T-helper 9 cell (primary cell): ENCODE results near the gene OR2K2.
"Not testable (repeated sequence)": the region's sequence is repeated elsewhere in the genome, so short reads cannot be mapped to it uniquely, and the experiment has no call there.

Experiments used
- DNase-seq: peaks from one replicate; pipeline ENCODE4 v3.0.0-alpha.2; 2020
- total RNA-seq, 2 donors: gene quantifications; one replicate each; lab custom pipeline; 2026; lab: John Stamatoyannopoulos, UW

Gene OR2K2, protein sequence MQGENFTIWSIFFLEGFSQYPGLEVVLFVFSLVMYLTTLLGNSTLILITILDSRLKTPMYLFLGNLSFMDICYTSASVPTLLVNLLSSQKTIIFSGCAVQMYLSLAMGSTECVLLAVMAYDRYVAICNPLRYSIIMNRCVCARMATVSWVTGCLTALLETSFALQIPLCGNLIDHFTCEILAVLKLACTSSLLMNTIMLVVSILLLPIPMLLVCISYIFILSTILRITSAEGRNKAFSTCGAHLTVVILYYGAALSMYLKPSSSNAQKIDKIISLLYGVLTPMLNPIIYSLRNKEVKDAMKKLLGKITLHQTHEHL
- 0 reads per million in 2 donors for total RNA-seq

GRCh38 chr9:111330124-111330523 lies at the start of gene OR2K2:
OR2K2 (minus strand) TSS chr9:111330224; CDS start chr9:111328433, 1,791 bp downstream.
- DNase-seq = no peak

DNA sequence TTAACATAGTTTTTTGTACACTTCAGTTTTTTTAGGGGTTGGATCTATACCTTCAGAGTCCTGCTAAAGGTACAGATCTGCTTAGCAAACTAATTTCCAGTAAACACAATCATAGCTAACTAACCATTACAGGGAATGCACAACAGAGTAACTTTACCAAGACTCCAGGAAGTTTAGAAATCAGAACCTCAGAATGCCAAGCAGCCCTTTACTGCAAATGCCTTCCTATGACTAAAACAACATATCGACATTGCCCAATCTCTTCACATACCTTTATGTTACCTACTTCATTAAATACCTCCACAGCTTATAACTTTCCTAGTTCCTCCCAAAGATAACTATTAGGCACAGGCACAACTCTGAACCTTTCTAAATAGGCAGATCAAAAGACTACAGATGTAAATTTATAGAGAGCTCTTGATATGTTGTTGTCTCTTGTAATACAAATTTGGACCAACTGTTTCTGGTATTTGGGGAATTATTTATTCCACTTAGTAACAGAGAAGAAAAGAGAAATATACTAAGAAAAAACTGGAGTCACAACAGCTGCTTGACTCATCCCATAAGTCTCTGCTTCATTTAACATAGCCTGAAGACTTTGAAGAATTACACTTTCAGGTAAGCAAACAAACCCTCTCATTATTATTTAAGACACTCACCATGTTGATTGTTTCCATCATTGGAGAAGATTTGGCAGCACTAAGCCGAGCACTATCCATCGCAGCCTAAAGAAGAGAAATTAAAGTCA lies 46.0 kb upstream of the OR2K2 start:
- no peak for DNase-seq

GRCh38 chr9:111375062-111375461 lies 45.0 kb upstream of the OR2K2 start:
- DNase-seq = no peak

DNA sequence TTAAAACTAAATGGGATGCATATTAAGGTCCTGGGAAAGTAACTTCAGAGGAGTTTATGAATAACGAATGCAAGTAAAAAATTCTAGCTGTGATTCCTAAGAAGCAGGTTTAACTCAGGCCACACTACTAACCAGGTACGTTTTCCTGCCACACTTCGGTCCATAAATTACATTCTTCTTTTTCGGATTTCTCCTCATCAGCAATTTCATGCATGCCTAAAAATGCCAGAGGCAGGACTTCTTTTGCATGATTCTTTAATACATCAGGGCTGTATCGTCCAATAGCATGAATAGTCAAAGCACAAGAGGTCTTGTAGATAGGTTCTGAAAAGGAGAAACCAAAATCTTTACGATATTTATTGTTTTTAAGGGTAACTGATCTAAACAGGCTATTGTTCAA lies 42.3 kb upstream of the OR2K2 start:
- no peak for DNase-seq

- no peak for DNase-seq
These were observed 37.0 kb upstream of the OR2K2 start for GRCh38 chr9:111366978-111367377.

DNA sequence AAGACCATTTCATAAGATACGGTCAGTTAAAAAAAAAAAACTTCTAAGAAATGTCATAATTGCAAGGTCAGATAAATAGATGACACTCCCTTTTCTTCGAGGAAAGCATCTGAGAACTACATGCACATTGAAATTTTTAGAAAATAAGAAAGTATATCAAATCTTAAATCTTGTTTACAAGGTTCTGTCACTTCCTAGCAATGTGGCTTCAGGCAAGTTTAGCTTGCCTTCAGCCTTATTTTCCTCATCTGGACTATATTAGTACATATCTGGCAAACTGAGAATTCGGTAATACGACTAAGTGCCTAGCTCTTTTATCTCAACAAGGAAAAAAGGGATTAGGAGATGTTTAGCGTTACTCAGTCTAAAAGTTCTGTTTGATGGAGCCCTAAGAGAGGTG lies 32.5 kb upstream of the OR2K2 start:
- no peak for DNase-seq

DNA sequence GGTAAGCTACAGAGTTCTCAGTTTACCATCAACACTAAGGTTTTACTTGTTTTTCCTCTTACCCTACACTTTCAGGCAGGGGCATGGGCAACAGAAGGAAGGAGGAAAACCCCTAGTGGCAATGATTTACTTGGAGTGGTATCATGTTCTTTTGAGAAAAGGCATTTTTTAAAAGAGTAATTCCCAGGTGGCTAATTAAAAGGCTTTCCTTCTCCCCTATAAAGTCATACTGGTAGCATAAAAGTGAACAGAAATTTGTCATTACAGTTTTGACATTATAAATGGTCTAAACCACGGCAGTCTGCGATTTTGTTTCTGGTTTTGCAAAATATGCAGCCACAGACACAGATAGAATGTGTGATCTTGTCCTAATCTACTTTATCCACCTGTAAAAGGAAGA lies 30.9 kb upstream of the OR2K2 start:
- no peak for DNase-seq

GRCh38 chr9:111356481-111357244 lies 26.6 kb upstream of the OR2K2 start:
- DNase-seq = no peak

GRCh38 chr9:111352545-111352944 lies 22.5 kb upstream of the OR2K2 start:
- DNase-seq = no peak

GRCh38 chr9:111350556-111350955 lies 20.5 kb upstream of the OR2K2 start:
- no peak for DNase-seq

GRCh38 chr9:111349766-111350165 lies 19.7 kb upstream of the OR2K2 start:
- DNase-seq = no peak

DNA sequence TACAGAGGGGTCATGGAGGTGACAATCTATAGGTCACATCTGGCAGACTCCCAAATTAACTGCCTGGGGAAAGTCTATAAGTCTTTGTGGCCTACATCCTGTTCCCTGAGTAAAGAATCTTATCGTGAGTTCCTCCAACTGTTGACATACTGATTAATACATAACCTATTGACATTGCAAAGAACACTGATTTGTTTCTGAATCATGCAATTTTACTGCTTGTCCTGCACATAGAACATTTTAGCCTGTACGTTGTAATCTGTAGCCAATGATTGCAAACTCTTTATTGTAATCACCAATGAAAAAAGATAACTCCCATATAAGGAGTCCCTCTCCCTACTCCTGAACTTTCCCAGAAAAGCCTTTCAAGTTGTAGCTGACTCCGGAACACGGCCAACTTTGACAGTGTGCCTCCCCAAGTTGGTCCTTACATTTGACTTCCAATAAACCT lies 18.8 kb upstream of the OR2K2 start:
- DNase-seq = no peak

- not testable (repeated sequence) for DNase-seq
These were observed 4.4 kb upstream of the OR2K2 start for GRCh38 chr9:111334318-111334863.

DNA sequence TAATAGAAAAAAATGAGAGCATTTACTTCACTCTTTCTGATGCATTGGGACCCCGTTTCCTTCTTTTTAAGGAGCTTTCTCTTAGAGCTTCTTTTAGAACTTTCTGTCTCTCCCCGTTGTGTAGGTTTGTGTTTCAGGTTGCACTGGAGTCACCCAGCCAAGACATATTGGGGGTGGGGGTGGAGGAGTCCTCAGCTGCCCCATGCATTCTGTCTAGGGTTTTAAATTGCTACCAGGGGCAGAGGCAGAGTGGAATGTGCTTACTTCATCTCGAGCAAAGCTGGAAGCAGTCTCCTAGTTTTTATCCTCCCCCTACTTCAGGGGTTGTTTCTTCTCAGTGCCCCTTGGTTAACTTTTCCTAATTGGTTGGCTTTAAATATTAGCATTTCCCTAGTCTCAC lies 9.4 kb downstream of the OR2K2 start:
- DNase-seq = no peak

DNA sequence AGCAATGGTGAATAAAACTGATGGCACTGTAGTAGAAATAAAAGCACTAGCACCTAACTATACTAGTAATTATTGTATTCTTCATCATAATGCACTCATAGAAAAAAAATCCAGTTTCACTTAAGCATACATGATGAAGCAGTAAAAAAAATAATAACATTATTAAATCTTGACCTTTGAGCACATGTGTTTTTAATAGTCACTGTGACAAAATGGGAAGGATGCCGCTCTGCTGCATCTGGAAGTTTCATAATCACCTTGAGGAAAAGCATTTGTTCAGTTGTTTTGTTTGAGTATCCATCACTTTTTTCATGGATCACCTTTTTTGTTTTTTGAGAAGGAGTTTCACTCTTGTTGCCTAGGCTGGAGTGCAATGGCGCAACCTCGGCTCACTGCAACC lies 13.2 kb downstream of the OR2K2 start:
- DNase-seq = no peak

GRCh38 chr9:111305914-111306313 lies 24.1 kb downstream of the OR2K2 start:
- DNase-seq = no peak

- DNase-seq = not testable (repeated sequence)
These were observed 26.0 kb downstream of the OR2K2 start for GRCh38 chr9:111304000-111304399.

DNA sequence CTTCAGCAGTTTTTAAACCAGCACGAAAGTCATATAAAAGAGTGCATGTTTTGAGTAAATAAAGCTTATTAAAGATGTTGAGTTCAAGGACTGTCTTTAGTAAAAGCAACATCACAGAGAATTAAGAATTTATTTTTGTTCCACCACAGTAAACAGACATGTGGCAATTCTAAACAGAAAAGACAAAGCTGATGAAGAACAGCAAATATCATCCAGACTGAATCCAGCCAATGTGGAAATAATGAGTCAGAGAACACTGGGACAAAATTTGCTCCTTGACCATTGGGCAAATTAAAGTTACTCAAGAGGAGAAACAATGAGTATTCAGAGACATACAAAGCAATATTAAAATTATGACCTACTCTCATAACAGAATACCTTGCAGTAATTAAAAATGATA lies 28.8 kb downstream of the OR2K2 start:
- DNase-seq = no peak

GRCh38 chr9:111300140-111300735 lies 29.8 kb downstream of the OR2K2 start:
- no peak for DNase-seq

DNA sequence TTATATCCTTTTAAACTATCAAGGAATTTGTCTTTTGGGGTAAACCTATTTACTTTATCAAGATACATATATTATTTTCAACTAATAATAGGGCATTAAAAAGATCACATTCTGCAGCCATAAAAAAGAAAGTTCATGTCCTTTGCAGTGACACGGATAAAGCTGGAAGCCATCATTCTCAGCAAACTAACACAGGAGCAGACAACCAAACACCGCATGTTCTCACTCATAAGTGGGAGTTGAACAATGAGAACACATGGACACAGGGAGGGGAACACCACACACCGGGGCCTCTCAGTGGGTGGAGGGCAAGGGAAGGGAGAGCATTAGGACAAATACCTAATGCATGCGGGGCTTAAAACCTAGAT lies 30.4 kb downstream of the OR2K2 start:
- not testable (repeated sequence) for DNase-seq

- DNase-seq = no peak
These were observed 31.1 kb downstream of the OR2K2 start for GRCh38 chr9:111298731-111299598.

DNA sequence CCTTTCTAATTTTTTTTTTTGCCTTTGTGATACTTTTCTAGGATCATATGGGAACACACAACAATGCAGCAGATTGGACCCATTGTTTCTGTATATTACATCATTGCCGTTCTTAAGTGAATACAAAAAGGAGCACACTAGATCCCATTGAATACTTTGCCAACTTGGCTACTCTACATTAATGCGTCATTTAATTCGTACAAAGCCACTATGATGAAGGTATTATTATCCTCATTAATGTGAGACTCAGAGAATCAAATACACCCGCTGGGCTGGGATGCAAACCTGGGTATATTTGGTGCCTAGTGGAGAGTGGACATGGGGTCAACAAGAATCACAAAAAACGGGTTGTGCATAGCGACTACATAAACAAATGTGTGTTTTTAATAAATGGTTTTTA lies 31.9 kb downstream of the OR2K2 start:
- no peak for DNase-seq
